Fibroblast of villous mesenchyme (primary cell): ENCODE data around the gene MOAP1. TPM values are rescaled to one million over a fixed set of nuclear protein-coding genes. Genes with fewer than 3 reads are reported as not detected.
A peak's percentile ranks its signal among the peaks of the same experiment; 100 is the strongest.

Experiments used
- DNase-seq: peaks from one replicate; pipeline ENCODE4 v3.0.0-alpha.2; 2010; ENCODE audit warnings: low read depth
- H3K4me3 ChIP-seq: 2 replicates; pipeline ENCODE4 v1.5.1; 2011; ENCODE audit warnings: low read depth, mild to moderate bottlenecking, low read length
- CTCF ChIP-seq: IDR thresholded peaks from 2 replicates; pipeline ENCODE4 v1.5.1; 2012; ENCODE audit warnings: low read depth, mild to moderate bottlenecking, low read length; ENCODE audit not compliant: insufficient read depth
- total RNA-seq: library from RNA; depleted of rRNA; stranded (reverse); fragments of >200 nt; gene quantifications from 2 replicates; pipeline ENCODE4 v1.2.3, GENCODE V29; 2012

The MOAP1 gene
- total RNA-seq, 1 donor: 14.7 TPM

- no peak overlapping the region for H3K4me3 ChIP-seq
- TF ChIP-seq CTCF: no peak
- no peak for DNase-seq
Observed at GRCh38 chr14:93136009-93136408, 48.7 kb downstream of the MOAP1 start.

- H3K4me3 ChIP-seq: no peak overlapping the region
- TF ChIP-seq CTCF: no peak
- DNase-seq: no peak
Observed at GRCh38 chr14:93135399-93135798, 49.3 kb downstream of the MOAP1 start.

GRCh38 chr14:93133464-93133863, 51.2 kb downstream of the MOAP1 start:
- no peak overlapping the region for H3K4me3 ChIP-seq
- DNase-seq: peak; percentile 92
- TF ChIP-seq CTCF: no peak

- peak; percentile 57 for DNase-seq
- H3K4me3 ChIP-seq: no peak overlapping the region
Observed at GRCh38 chr14:93132472-93133065, 52.1 kb downstream of the MOAP1 start.

More at GRCh38 chr14:93132472-93133065, 52.1 kb downstream of the MOAP1 start:
- peak; percentile 70 for TF ChIP-seq CTCF

Other genes starting within 250 kb of the MOAP1 start
- 11.6 and 15.5 TPM in 2 replicates for gene ITPK1, start 69.0 kb downstream of the MOAP1 start, total RNA-seq
- gene LYSET, start 420 bp upstream of the MOAP1 start, total RNA-seq: 6.0 and 6.1 TPM in 2 replicates
- 10.6 and 11.7 TPM in 2 replicates for gene GON7, start 22.2 kb upstream of the MOAP1 start, total RNA-seq
- 27.1 and 28.9 TPM in 2 replicates for gene UBR7, start 22.4 kb upstream of the MOAP1 start, total RNA-seq
- gene BTBD7, start 148.1 kb upstream of the MOAP1 start, total RNA-seq: 29.0 and 35.4 TPM in 2 replicates
- not detected in 2 replicates for gene COX8C, start 162.3 kb upstream of the MOAP1 start, total RNA-seq
- under 0.01 TPM in 2 replicates for gene UNC79, start 246.0 kb upstream of the MOAP1 start, total RNA-seq